Measurements from ENCODE around the gene SEMA3E. TPM values are rescaled to one million over a fixed set of nuclear protein-coding genes. Genes with fewer than 3 reads are reported as not detected.
A peak's percentile ranks its signal among the peaks of the same experiment; 100 is the strongest.

Gene SEMA3E
- total RNA-seq, 1 donor from 2014 or later = 0.35 TPM

- DNase-seq (ENCODE audit: low read depth) = no peak
- no peak overlapping the region for H3K4me3 ChIP-seq (ENCODE audit: low read depth, low read length)
- TF ChIP-seq CTCF (conservative IDR thresholded peaks at IDR 0.05; ENCODE audit: low read depth, low read length) = no peak
Measured at GRCh38 chr7:83593921-83594475, 54.9 kb downstream of the SEMA3E start.

DNA sequence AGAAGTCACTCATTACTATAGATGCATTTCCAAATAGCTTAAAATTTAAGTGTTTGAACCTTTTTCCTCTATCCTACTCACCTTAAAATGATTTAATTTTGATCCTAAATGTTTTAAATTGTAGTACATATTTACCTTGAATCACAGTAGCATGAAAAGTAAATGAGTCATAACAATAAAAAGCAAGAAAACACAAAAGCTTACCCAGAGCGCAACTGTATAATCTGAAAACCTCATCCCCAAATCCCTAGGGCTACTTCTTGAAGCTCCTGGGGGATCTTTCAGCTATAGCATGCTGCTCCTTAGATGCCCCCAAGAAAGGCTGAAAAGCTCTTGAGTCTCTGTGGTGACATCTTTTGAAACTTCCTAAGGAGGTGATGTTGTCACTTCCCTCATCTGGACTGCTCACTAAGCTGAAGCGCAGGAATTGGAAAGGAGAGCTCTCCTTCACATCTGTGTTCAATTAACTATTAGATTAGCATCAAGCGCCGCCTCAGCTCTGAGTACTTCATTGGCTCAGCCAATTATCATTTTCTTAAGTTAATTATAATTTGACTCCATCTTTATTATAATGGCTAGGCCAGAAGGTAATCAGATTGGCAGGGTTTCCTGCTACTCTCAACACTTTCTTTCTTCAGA, 60.2 kb downstream of the SEMA3E start:
- no peak for TF ChIP-seq CTCF (conservative IDR thresholded peaks at IDR 0.05; ENCODE audit: low read depth, low read length)
- no peak for DNase-seq (ENCODE audit: low read depth)
- H3K4me3 ChIP-seq (ENCODE audit: low read depth, low read length) = no peak overlapping the region

DNA sequence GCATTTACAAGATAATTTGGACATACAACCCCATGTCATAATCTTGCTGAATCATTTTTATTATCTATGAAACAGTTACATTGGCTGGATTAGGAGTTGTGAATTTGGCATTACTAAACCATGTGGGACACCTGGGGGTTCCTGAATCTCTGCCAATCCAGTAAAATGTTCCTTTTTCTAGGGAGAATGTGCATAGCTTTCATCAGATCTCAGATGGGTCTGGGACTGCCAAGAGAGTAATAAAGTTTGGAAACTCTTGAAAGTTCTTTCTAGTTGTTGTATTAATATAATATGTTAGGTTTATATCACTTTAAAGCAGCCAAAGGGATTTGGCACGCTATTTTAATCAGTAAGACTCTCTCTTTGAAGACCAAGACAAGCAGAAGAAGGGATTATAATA, 62.7 kb downstream of the SEMA3E start:
- no peak overlapping the region for H3K4me3 ChIP-seq (ENCODE audit: low read depth, low read length)
- no peak for DNase-seq (ENCODE audit: low read depth)
- TF ChIP-seq CTCF (conservative IDR thresholded peaks at IDR 0.05; ENCODE audit: low read depth, low read length) = no peak

DNA sequence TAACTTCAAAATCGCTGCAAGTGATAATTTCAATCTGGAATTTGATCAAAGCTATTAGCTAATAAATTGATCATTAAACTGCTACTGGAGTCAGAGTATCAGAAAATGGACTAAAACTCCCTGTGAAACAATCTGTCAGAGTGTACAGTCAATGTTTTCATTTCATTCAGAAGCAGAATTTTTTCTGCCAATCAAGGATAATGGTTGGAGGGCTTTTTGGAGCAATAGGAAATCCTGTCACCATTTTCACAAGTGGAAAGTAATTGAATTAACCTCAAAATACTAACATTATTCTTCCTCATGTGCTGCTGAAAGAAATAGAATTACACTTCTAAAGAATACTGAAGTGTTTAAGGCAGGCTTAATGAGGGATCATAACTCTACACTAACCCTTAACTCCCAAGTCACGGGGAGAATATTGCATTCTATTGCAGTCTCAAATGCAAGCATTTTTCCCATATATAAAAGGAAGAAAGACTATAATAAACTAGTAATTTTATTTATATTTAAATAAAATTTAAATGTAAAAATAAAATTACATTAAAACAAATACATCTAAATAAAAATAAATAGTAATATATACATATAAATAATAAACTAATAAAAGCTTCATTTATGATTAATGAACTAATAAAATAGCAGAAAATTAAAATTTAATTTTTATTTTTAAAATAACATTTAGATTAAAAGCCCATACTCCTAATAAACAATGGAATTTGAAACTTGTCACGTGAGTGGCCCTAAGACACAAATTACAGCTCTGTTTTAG, 67.1 kb downstream of the SEMA3E start:
- no peak for DNase-seq (ENCODE audit: low read depth)
- TF ChIP-seq CTCF (conservative IDR thresholded peaks at IDR 0.05; ENCODE audit: low read depth, low read length) = no peak
- H3K4me3 ChIP-seq (ENCODE audit: low read depth, low read length) = no peak overlapping the region

DNA sequence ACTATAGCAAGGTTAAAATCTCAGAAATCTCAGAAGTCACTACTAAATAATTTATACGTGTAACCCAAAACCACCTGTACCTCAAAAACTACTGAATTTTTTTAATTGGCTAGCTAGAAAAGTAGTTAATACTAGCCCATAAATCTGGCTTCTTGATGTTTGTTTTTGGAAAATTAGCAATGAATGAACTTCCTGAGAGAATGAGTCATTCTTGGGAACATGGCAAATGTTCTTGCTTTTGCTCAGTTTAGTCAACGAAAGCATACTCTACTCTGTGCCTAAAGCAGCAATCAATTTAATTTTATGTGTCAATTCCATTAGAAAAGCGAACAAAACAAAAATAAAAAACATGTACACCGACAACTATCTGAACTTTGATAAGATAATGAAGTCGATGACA, 69.2 kb downstream of the SEMA3E start:
- TF ChIP-seq CTCF (conservative IDR thresholded peaks at IDR 0.05; ENCODE audit: low read depth, low read length) = no peak
- peak; percentile 26 for DNase-seq (ENCODE audit: low read depth)
- H3K4me3 ChIP-seq (ENCODE audit: low read depth, low read length) = no peak overlapping the region

DNA sequence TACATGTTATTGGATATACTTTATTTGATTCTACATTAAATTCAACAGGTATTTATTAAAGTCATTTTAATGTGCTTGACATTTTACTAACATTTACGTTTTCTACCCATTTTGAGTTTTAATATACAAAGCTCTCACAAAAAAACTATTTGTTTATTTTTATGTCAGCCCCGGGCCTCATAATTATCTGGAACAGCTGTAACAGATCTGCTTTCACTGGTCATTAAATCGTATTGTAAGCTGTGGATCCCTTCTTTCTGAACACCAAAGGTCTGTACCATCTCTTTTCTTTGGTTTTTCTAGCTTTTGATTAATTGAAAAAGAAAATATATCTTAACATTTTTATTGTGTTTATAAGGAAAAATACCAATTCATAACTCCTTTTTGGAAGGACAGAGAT, 73.5 kb downstream of the SEMA3E start:
- H3K4me3 ChIP-seq (ENCODE audit: low read depth, low read length) = no peak overlapping the region
- TF ChIP-seq CTCF (conservative IDR thresholded peaks at IDR 0.05; ENCODE audit: low read depth, low read length) = no peak
- DNase-seq (ENCODE audit: low read depth) = no peak
